ENCODE measurements around the gene KISS1.

DNA sequence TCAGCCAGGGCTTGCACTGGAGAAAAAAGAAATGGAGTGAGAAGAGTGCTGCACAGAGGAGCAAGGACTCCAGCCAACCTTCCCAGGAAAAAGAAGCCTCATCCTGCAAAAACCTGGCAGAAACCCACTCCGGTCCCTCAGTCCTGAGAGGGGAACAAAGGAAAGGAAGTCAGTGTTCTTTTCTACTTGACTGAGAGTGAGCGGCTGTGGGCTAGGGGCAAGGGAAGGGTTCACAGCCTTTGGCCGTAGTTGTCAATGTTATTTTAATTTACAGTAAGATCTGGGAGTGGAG, 26.4 kb upstream of the KISS1 start:
- TF ChIP-seq, protein P1, sequence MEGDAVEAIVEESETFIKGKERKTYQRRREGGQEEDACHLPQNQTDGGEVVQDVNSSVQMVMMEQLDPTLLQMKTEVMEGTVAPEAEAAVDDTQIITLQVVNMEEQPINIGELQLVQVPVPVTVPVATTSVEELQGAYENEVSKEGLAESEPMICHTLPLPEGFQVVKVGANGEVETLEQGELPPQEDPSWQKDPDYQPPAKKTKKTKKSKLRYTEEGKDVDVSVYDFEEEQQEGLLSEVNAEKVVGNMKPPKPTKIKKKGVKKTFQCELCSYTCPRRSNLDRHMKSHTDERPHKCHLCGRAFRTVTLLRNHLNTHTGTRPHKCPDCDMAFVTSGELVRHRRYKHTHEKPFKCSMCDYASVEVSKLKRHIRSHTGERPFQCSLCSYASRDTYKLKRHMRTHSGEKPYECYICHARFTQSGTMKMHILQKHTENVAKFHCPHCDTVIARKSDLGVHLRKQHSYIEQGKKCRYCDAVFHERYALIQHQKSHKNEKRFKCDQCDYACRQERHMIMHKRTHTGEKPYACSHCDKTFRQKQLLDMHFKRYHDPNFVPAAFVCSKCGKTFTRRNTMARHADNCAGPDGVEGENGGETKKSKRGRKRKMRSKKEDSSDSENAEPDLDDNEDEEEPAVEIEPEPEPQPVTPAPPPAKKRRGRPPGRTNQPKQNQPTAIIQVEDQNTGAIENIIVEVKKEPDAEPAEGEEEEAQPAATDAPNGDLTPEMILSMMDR (optimal IDR thresholded peaks at IDR 0.05 in 1 of 3, IDR thresholded peaks at IDR 0.05 in 1 of 3, conservative IDR thresholded peaks at IDR 0.05 in 1 of 3; ENCODE audit: extremely low read depth in 1 of 3, insufficient read depth in 2 of 3, low read length in 3 of 3) = no peak
- TF ChIP-seq EZH2 (IDR thresholded peaks at IDR 0.05; ENCODE audit: low read length) = no peak
